Neural progenitor cell (in vitro differentiated cells): Measurements from ENCODE around the gene TRNT1.

ENCODE experiments used
- EZH2 ChIP-seq: fragments of 200-600 bp; sonication (generic); IDR thresholded peaks from 2 replicates; pipeline ENCODE4 v1.6.1; 2017; ENCODE audit warnings: antibody characterized with exemption, mild to moderate bottlenecking, moderate library complexity
- EZH2phosphoT487 ChIP-seq: fragments of 200-600 bp; sonication (generic); IDR thresholded peaks from 2 replicates; pipeline ENCODE4 v1.6.1; 2017; ENCODE audit warnings: antibody characterized with exemption
- TF ChIP-seq, protein P1 (sequence below): fragments of 200-600 bp; sonication (generic); IDR thresholded peaks from 2 replicates; pipeline ENCODE4 v1.5.1; 2017; ENCODE audit warnings: antibody characterized with exemption, mild to moderate bottlenecking

DNA sequence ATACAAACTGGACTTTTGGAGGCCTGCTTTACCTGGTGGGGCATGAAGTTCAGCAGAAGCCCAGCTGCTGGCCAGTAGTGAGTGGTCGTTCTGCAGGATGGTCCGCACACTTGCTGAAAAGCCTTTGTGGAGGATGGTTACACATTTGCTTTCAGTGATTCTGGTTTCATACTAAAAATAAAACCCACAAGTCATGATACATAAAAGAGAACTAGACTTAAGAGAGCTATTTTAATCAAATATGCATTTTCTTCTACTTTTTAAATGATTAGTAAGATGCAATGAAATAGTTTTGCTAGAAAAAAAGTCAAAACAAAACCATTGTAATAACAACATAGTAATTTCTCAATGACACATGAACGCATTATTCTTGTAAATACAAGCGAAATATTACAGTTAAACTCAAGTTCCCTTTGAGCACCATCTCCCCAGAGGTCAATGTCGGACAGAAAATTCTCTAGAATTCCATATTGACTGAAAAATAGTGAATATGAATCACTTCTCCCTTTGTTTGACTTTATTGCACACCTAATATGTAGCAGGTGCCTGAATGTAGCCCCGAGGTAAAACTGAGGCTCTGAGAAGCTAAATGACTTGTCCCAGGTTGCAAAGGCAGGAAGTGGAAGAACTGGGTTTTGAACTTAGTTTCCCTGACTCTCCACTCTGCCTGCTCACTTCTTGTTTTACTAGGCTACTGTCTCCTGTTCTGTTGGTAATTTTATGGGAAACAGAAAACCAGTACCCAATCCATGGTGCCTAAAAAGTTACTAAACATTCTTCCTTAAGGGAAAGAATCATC lies 24.9 kb upstream of the TRNT1 start:
- TF ChIP-seq, protein P1, sequence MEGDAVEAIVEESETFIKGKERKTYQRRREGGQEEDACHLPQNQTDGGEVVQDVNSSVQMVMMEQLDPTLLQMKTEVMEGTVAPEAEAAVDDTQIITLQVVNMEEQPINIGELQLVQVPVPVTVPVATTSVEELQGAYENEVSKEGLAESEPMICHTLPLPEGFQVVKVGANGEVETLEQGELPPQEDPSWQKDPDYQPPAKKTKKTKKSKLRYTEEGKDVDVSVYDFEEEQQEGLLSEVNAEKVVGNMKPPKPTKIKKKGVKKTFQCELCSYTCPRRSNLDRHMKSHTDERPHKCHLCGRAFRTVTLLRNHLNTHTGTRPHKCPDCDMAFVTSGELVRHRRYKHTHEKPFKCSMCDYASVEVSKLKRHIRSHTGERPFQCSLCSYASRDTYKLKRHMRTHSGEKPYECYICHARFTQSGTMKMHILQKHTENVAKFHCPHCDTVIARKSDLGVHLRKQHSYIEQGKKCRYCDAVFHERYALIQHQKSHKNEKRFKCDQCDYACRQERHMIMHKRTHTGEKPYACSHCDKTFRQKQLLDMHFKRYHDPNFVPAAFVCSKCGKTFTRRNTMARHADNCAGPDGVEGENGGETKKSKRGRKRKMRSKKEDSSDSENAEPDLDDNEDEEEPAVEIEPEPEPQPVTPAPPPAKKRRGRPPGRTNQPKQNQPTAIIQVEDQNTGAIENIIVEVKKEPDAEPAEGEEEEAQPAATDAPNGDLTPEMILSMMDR = no peak
- TF ChIP-seq EZH2 (no peak), EZH2phosphoT487 (no peak)
